ENCODE measurements around the gene LDLRAD3. TPM values are rescaled to one million over a fixed set of nuclear protein-coding genes. Genes with fewer than 3 reads are reported as not detected.

Gene LDLRAD3
- polyA plus RNA-seq, 1 of the 3 experiments (the other 2 are of a cell fraction): 10.6 TPM

- Histone ChIP-seq H4K20me1 (ENCODE audit: insufficient read depth) (no peaks in the 10 kb centered on the region), H3K79me2 (ENCODE audit: insufficient read depth) (no peaks in the 10 kb centered on the region), H3K9me3 (no peaks in the 10 kb centered on the region), H3K27ac (ENCODE audit: low read depth in 2 of 2, low read length in 1 of 2) (no peak overlapping the region), H3K9ac (no peak overlapping the region), H2AFZ (ENCODE audit: low read depth) (no peak overlapping the region), H3K4me2 (no peak overlapping the region), H3K36me3 (replicated peaks in 1 of 2; ENCODE audit: control insufficient read depth in 1 of 2, insufficient read depth in 2 of 2, low read length in 1 of 2) (peaks cover 5 to 6% of the 10 kb centered on the region in 2 experiments), H3K4me1 (ENCODE audit: control insufficient read depth in 1 of 2, insufficient read depth in 2 of 2, low read depth in 1 of 2, low read length in 1 of 2) (peaks cover 0 to 6% of the 10 kb centered on the region in 2 experiments; a peak in 3 of 4 replicates), H3K4me3 (ENCODE audit: low read depth in 2 of 2, low read length in 1 of 2) (no peak overlapping the region), H3K9me2 (no peaks in the 10 kb centered on the region), H3K27me3 (ENCODE audit: insufficient read depth) (no peaks in the 10 kb centered on the region), H3F3A (replicated peaks; ENCODE audit: insufficient read depth) (no peaks in the 10 kb centered on the region)
- 77% methylated on average over 4 of the region's 4 CpGs for WGBS (ENCODE audit: low lambda C conversion rate)
- TF ChIP-seq FOXM1 (IDR thresholded peaks at IDR 0.05; ENCODE audit: low read depth): no peak
- no peak for TF ChIP-seq EP300 (IDR thresholded peaks at IDR 0.05; ENCODE audit: borderline replicate concordance in 1 of 2, low read depth in 1 of 2, low read length in 1 of 2)
- no peak for TF ChIP-seq GABPA (IDR thresholded peaks at IDR 0.05; ENCODE audit: low read depth)
- no peak for TF ChIP-seq USF2 (IDR thresholded peaks at IDR 0.05; ENCODE audit: borderline replicate concordance, low read depth, low read length)
- TF ChIP-seq MEF2A (IDR thresholded peaks at IDR 0.05; ENCODE audit: borderline replicate concordance, low read depth): no peak
- no peak for TF ChIP-seq TAF1 (IDR thresholded peaks at IDR 0.05; ENCODE audit: borderline replicate concordance, low read depth, low read length)
- TF ChIP-seq ZBTB33 (IDR thresholded peaks at IDR 0.05; ENCODE audit: borderline replicate concordance, low read depth): no peak
- no peak for TF ChIP-seq MXI1 (IDR thresholded peaks at IDR 0.05; ENCODE audit: low read depth, low read length)
- no peak for TF ChIP-seq RAD21 (IDR thresholded peaks at IDR 0.05; ENCODE audit: low read length)
- TF ChIP-seq EZH2phosphoT487 (IDR thresholded peaks at IDR 0.05; ENCODE audit: borderline replicate concordance, low read depth): no peak
- no peak for TF ChIP-seq RFX5 (IDR thresholded peaks at IDR 0.05; ENCODE audit: low read length)
- no peak for TF ChIP-seq FOSL2 (IDR thresholded peaks at IDR 0.05; ENCODE audit: borderline replicate concordance, low read depth)
- TF ChIP-seq SIN3A (IDR thresholded peaks at IDR 0.05; ENCODE audit: borderline replicate concordance, low read depth, low read length): no peak
- no peak for DNase-seq
- ChIA-PET CTCF (interaction anchor here (1.3 kb wide), 1 partner anchor 271 kb away, joined by 7 read pairs; no protein-coding TSS in a partner anchor), POLR2A (no interaction called here)
These were observed 148.6 kb downstream of the LDLRAD3 start for GRCh38 chr11:36092314-36093030.

- Histone ChIP-seq H3F3A (replicated peaks; ENCODE audit: insufficient read depth) (no peaks in the 10 kb centered on the region), H2AFZ (ENCODE audit: low read depth) (no peak overlapping the region), H3K4me3 (ENCODE audit: low read depth in 2 of 2, low read length in 1 of 2) (no peak overlapping the region), H3K9me2 (no peaks in the 10 kb centered on the region), H3K9me3 (no peaks in the 10 kb centered on the region), H3K27ac (ENCODE audit: low read depth in 2 of 2, low read length in 1 of 2) (no peak overlapping the region), H3K36me3 (replicated peaks in 1 of 2; ENCODE audit: control insufficient read depth in 1 of 2, insufficient read depth in 2 of 2, low read length in 1 of 2) (peaks cover 5 to 11% of the 10 kb centered on the region in 2 experiments), H3K4me1 (ENCODE audit: control insufficient read depth in 1 of 2, insufficient read depth in 2 of 2, low read depth in 1 of 2, low read length in 1 of 2) (peaks cover 4 to 6% of the 10 kb centered on the region in 2 experiments; a peak in 3 of 4 replicates), H3K27me3 (ENCODE audit: insufficient read depth) (no peaks in the 10 kb centered on the region), H3K79me2 (ENCODE audit: insufficient read depth) (no peaks in the 10 kb centered on the region), H4K20me1 (ENCODE audit: insufficient read depth) (no peaks in the 10 kb centered on the region), H3K4me2 (no peak overlapping the region), H3K9ac (no peak overlapping the region)
- ChIA-PET POLR2A (no interaction called here), CTCF (no interaction called here)
- DNase-seq: no peak
- 91% methylated on average over 4 of the region's 4 CpGs for WGBS (ENCODE audit: low lambda C conversion rate)
- no peak for TF ChIP-seq EP300 (IDR thresholded peaks at IDR 0.05; ENCODE audit: borderline replicate concordance in 1 of 2, low read depth in 1 of 2, low read length in 1 of 2)
- no peak for TF ChIP-seq TEAD4 (IDR thresholded peaks at IDR 0.05; ENCODE audit: borderline replicate concordance, insufficient read depth)
- no peak for TF ChIP-seq NRF1 (IDR thresholded peaks at IDR 0.05; ENCODE audit: low read depth, low read length)
- TF ChIP-seq YY1 (IDR thresholded peaks at IDR 0.05; ENCODE audit: low read depth): no peak
- TF ChIP-seq GATA2 (CRISPR knock-in tag; IDR thresholded peaks at IDR 0.05): no peak
- TF ChIP-seq POLR2AphosphoS5 (IDR thresholded peaks at IDR 0.05; ENCODE audit: low read depth, low read length): no peak
- no peak for TF ChIP-seq USF2 (IDR thresholded peaks at IDR 0.05; ENCODE audit: borderline replicate concordance, low read depth, low read length)
These were observed 149.7 kb downstream of the LDLRAD3 start for GRCh38 chr11:36093548-36093947.

Measured in SK-N-SH (cell line).